Fibroblast of peridontal ligament (primary cell): ENCODE results near the gene ZNF358.
"Not testable (repeated sequence)": the region's sequence is repeated elsewhere in the genome, so short reads cannot be mapped to it uniquely, and the experiment has no call there.

Experiments
- DNase-seq: peaks from one replicate; pipeline ENCODE4 v3.0.0-alpha.2; 2010; ENCODE audit errors: extremely low read depth

ZNF358 gene

GRCh38 chr19:7535998-7536695 lies 20.2 kb downstream of the ZNF358 start:
- no peak for DNase-seq

GRCh38 chr19:7538990-7539389 lies 23.1 kb downstream of the ZNF358 start:
- DNase-seq = not testable (repeated sequence)

GRCh38 chr19:7539827-7540425 lies 24.0 kb downstream of the ZNF358 start:
- no peak for DNase-seq

- no peak for DNase-seq
Observed at GRCh38 chr19:7540761-7541474, 25.0 kb downstream of the ZNF358 start.

GRCh38 chr19:7541475-7541824 lies 25.5 kb downstream of the ZNF358 start:
- no peak for DNase-seq

- DNase-seq = no peak
Observed at GRCh38 chr19:7541828-7542443, 26.0 kb downstream of the ZNF358 start.

GRCh38 chr19:7542556-7543348 lies 26.8 kb downstream of the ZNF358 start:
- DNase-seq = no peak

GRCh38 chr19:7544626-7545025 lies 28.7 kb downstream of the ZNF358 start:
- no peak for DNase-seq

GRCh38 chr19:7545300-7545699 lies 29.4 kb downstream of the ZNF358 start:
- no peak for DNase-seq

- DNase-seq = no peak
Observed at GRCh38 chr19:7545904-7546303, 30.0 kb downstream of the ZNF358 start.

- no peak for DNase-seq
Observed at GRCh38 chr19:7547159-7547558, 31.3 kb downstream of the ZNF358 start.

GRCh38 chr19:7549429-7550148 lies 33.7 kb downstream of the ZNF358 start:
- no peak for DNase-seq

- no peak for DNase-seq
Observed at GRCh38 chr19:7550169-7550770, 34.4 kb downstream of the ZNF358 start.

- peak; percentile 9 for DNase-seq
Observed at GRCh38 chr19:7550987-7551761, 35.3 kb downstream of the ZNF358 start.

GRCh38 chr19:7552781-7553180 lies 36.9 kb downstream of the ZNF358 start:
- no peak for DNase-seq

- no peak for DNase-seq
Observed at GRCh38 chr19:7554565-7554964, 38.7 kb downstream of the ZNF358 start.

GRCh38 chr19:7554990-7555864 lies 39.3 kb downstream of the ZNF358 start:
- DNase-seq = no peak

GRCh38 chr19:7556696-7557315 lies 40.9 kb downstream of the ZNF358 start:
- no peak for DNase-seq

GRCh38 chr19:7558667-7559066 lies 42.8 kb downstream of the ZNF358 start:
- no peak for DNase-seq
